CD4-positive, alpha-beta T cell treated with Interleukin-12 subunit alpha and Interleukin-12 subunit beta, for 1 hour (primary cell): ENCODE data around the gene ZSCAN30.
A peak's percentile ranks its signal among the peaks of the same experiment; 100 is the strongest.

ENCODE experiments used
- DNase-seq: peaks from one replicate; pipeline ENCODE4 v3.0.0-alpha.2; 2020

ZSCAN30 gene

DNA sequence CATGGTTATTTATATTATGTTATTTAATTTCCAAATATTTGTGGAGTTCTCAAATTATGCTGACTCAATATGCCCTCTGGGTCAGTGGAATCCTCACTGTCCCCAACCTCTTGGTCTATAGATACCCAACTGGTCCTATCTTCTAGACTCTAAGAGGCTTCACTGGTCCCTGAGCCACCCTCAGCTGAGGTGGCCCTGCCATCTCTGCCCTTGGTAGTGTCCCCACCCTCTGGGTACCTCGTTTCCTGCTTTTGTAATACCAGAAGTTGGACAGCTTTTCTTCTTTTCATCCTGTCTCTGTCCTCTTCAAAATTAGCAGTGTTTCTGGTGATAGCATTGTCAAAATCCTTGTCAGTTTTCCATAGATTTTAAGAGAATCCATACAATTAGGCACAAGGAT, 11.9 kb downstream of the ZSCAN30 start:
- DNase-seq: no peak

- no peak for DNase-seq
These were observed 12.4 kb downstream of the ZSCAN30 start for GRCh38 chr18:35277633-35278032.

DNA sequence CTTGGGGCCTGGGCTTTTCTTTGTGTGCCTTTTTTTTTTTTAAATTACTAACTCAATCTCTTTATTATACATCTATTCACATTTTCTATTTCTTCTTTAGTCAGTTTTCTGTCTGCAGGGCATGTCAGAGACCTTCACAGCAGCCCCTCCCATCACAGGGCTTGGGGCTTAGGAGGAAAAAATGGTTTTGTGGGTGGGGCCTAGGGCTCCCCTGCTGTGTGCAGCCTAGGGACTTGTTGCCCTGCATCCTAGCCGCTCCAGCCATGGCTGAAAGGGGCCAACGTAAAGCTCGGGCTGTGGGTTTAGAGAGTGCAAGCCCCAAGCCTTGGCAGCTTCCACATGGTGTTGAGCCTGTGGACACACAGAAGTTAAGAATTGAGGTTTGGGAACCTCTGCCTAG, 13.8 kb downstream of the ZSCAN30 start:
- no peak for DNase-seq

GRCh38 chr18:35271656-35272055, 18.4 kb downstream of the ZSCAN30 start:
- DNase-seq: no peak

DNA sequence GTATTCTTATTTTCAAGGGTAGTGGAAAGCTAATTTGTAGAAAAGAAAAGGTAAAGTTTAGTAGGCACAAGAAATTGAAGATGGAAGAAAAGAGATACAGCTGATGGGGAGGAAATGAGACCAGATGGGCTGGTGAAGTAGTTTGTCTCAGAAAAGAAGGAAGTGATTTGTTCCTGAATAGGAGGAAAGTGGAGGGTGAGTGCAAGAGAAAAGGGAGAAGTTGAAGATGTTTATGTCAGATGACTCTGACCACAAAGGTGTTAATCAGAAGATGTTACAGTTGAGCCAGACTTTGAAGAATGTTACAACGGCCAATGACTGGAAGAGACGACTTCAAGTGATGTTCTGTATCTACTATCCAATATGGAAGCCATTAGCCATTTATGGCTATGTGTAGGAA, 21.2 kb downstream of the ZSCAN30 start:
- no peak for DNase-seq

- no peak for DNase-seq
These were observed 22.2 kb downstream of the ZSCAN30 start for GRCh38 chr18:35267809-35268208.

GRCh38 chr18:35267161-35267651, 22.8 kb downstream of the ZSCAN30 start:
- peak; percentile 80 for DNase-seq

GRCh38 chr18:35264409-35264808, 25.6 kb downstream of the ZSCAN30 start:
- DNase-seq: no peak

DNA sequence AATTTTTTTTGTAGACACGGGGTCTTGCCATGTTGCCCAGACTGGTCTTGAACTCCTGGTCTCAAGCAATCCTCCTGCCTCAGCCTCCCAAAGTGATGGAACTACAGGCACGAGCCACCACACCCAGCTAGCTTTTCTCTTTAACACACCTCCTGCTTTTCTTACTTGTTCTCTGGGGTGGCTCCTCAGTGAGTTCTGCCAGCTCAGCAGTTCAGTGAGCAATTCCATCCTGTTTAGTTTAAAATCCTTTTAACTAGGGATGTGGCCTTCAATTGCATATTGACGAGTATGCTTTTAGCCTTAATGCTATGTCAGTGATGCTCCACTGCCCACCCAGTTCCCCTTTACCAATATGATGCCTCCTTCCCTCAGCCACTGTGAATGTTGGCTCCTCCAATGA, 33.1 kb downstream of the ZSCAN30 start:
- DNase-seq: no peak

DNA sequence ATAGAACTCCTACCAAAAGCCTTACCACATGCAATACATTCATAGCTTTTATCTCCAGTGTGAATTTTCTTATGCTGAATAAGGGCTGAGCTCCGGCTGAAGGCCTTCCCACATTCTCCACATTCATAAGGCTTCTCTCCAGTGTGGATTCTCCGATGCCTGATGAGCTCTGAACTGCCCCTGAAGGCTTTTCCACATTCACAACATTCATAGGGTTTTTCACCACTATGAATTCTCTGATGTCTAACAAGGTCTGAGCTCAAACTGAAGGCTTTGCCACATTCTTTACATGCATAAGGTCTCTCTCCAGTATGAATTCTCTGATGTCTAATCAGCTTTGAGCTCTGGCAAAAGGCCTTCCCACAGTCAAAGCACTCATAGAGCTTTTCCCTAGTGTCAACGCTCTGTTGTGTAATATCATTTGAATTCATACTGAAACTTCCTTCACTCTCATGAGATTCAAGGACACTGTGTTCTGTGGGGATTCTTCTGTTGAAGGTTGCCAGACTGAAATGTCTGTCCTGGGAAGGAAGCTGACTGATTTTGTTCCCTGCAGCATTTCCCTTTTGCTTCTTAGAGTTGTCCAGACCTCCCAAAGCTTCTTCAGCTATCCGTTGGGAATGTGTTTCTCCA, 36.3 kb downstream of the ZSCAN30 start:
- no peak for DNase-seq

GRCh38 chr18:35252466-35252865, 37.6 kb downstream of the ZSCAN30 start:
- no peak for DNase-seq

DNA sequence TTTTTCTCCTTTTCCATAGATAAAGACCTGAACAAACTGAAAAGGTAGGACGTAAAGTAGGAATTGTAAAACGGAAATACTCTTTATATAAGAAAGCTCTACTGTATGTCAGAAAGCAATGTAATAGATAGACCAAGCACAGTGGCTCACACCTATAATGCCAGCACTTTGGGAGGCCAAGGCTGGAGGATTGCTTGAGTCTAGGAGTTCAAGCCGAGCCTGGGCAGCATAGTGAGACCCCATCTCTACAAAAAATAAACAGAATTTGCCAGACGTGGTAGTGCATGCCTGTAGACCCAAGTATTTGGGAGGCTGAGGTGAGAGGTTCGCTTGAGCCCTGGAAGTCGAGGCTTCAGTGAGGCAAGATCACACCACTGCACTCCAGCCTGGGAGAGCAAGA, 41.6 kb downstream of the ZSCAN30 start:
- DNase-seq: no peak

GRCh38 chr18:35247412-35248249, 42.4 kb downstream of the ZSCAN30 start:
- no peak for DNase-seq

DNA sequence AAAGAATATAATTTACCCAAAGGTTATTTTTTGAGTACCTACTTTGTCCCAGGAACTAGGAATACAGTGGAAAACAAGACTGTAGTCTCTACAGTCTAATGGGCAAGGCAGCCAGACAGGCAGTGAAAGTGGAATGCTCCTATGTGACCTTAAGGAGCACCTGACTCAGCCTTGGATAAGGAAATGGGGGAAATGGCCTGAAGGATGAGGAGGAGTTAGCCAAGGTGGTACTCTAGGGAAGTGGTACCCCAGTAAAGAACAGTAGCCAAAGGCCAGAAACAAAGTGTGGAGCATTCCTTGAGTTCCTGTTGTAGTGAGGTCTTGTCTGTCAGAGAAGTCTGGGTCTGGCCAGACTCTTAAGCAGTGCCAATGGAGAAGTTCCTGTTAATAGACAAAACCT, 43.2 kb downstream of the ZSCAN30 start:
- DNase-seq: no peak

DNA sequence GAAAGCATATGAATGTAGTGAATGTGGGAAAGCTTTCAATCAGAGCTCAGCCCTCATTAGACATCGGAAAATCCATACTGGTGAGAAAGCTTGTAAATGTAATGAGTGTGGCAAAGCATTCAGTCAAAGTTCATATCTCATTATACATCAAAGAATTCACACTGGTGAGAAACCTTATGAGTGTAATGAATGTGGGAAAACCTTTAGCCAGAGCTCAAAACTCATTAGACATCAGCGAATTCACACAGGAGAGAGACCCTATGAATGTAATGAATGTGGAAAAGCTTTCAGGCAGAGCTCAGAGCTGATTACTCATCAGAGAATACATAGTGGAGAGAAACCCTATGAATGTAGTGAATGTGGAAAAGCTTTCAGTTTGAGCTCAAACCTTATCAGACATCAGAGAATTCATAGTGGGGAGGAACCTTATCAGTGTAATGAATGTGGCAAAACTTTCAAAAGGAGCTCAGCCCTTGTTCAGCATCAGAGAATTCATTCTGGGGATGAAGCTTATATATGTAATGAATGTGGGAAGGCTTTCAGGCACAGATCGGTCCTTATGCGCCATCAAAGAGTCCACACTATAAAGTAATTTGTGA, 44.2 kb downstream of the ZSCAN30 start:
- no peak for DNase-seq

GRCh38 chr18:35244671-35245070, 45.4 kb downstream of the ZSCAN30 start:
- no peak for DNase-seq

GRCh38 chr18:35242426-35242825, 47.6 kb downstream of the ZSCAN30 start:
- DNase-seq: no peak

DNA sequence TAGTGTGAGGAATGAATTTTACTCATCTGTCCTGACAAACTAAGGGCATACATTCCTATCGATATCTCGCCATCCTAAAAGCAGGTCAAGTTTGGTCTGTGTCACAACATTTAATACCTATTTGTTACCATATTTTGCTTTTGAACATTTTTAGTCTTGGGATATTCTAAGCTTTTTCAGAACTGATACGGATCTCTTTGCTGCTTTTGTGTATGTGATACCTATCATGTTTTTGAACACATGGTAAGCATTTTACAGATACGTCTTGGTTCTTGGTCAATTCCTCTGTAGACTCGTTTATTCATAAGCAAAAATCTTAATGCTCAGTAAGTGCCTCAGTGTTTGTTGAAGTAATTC, 48.6 kb downstream of the ZSCAN30 start:
- DNase-seq: peak; percentile 24

DNA sequence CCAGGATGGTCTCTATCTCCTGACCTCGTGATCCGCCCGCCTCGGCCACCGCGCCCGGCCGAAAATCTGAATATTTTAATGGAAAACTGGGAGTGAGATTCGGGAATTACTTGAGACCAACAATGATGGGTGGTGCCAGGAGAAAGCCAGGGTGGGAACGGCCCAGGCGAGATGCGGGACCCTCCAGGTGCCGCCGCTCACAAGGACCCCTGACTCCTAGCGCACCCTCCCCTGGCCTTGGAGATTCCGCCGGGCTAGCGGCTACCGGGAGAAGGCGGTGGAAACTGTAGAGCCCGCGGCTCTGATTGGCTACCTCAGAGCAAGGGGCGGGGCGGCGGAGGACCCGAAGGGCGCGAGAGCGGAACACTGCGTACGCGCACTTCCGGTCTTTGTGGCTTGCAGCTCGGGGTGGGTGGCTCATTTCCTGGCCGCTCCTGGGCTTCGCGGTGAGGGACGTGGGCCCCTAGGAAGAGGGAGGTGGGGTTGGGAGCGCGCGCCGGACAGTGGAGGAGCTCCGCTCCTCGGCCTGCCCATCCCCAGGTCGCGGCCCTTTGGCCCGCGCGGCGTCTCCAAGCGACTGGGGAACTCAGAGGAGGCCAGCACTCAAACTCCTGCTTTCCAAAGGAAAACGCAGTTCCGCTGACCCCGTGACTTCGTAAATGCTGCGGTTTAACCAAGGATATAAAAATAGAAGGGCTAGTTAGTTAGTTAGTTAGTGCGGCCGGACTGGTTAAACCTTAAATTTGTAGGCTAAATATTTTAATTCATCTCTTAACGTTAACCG, 49.2 kb downstream of the ZSCAN30 start, which contains the start of gene ZNF397:
Gene ZNF397 (plus strand): TSS at position 371 of the 784 bp plus-strand sequence. CDS start 1,437 bp downstream, outside the sequence.
- peak; percentile 96 for DNase-seq

- DNase-seq: no peak
These were observed 50.7 kb downstream of the ZSCAN30 start for GRCh38 chr18:35239314-35239713.

DNA sequence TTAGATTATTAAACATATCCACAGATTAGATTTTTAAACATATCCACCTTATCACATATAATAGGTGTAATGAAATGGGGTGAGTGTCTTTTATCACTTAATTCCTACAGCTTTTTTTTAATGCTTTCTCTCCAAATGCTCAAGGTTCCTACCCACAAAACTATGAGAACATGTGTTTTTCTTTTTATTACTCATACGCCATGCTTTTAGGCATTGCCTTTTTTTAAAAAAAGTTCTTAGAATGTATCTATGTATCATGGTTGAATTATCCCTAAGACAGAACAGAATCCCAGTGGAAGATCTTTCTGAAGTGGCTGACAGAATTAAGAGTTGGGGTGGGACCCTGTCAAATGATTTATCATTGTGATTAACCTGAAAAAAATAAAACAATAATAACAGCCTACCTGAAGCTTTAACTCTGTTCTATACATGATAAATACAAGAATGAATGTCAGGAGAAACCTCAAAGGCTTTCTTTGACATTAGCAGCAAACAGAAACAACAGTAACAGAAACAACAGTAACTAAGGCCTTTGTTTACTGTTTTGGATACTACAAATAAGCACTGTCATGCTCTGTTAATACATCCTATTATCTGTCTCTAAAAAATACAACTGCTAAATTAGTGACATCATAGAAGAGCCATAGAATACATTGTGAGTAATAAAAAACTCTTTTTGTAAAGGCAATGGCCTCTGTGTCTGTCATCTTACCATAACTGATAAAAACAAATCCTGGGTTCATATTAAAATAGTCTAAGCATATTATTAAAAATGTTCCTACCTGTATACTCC, 53.3 kb downstream of the ZSCAN30 start:
- no peak for DNase-seq

DNA sequence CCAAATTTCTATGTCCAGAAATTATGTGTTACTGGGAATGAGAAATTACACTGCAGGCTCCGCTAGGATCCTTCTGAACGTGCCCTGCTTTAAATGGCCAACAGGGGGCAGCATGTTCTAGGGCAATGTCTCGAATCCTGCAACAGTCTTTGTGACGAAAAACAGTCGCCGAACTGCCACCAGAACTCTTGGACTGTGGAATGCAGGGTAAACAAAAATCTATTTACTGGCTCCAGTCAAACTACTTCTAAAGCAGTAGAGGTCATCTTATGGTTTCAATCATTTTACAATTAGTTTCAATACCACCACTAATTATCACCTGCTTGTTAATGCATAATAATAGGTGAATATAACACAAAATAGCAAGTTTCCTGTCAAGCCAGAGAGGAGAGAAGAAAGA, 59.0 kb downstream of the ZSCAN30 start:
- DNase-seq: peak; percentile 85
